RPMI8226 (cell line): ENCODE measurements around the gene NCK1.

Experiments used
- DNase-seq: peaks from one replicate; pipeline ENCODE4 v3.0.0-alpha.2; 2015

NCK1 gene

DNA sequence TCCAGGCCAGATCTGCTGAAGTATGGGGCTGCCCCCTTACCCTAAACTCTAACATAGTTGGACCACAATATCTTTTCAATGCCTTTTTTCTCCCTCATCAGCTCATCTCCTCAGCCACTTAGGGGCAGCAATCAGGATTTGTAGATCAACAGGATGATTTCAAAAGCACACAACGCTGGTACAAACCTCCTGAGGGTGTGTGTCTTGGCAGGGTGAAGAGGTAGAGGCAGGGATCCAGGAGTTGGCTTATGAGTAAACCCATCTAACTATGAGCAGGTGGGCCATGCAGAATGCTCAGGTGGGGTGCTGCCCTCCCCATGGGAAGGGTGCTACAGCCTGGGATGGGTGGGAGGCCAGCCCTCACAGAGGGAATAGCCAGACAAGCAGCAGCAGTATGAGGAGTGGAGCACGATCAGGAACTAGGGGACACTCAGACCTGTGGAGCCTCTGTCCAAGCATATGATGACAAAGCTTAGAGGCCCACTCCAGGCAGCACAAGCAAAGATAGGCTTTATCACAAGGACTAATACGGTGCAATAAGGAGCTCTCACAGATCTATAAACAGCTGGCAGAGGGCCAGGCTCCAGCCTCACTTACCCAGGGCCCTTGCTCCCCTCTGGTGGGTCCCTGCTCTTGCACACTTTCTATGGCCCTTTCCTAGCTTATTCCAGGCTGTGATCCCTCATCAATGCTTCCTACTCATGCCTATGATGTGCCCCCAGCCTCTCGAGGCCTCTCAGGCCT lies 127.9 kb downstream of the NCK1 start:
- no peak for DNase-seq

GRCh38 chr3:136990826-136991225 lies 128.8 kb downstream of the NCK1 start:
- DNase-seq: no peak

- DNase-seq: no peak
Observed at GRCh38 chr3:136992115-136992514, 130.1 kb downstream of the NCK1 start.

DNA sequence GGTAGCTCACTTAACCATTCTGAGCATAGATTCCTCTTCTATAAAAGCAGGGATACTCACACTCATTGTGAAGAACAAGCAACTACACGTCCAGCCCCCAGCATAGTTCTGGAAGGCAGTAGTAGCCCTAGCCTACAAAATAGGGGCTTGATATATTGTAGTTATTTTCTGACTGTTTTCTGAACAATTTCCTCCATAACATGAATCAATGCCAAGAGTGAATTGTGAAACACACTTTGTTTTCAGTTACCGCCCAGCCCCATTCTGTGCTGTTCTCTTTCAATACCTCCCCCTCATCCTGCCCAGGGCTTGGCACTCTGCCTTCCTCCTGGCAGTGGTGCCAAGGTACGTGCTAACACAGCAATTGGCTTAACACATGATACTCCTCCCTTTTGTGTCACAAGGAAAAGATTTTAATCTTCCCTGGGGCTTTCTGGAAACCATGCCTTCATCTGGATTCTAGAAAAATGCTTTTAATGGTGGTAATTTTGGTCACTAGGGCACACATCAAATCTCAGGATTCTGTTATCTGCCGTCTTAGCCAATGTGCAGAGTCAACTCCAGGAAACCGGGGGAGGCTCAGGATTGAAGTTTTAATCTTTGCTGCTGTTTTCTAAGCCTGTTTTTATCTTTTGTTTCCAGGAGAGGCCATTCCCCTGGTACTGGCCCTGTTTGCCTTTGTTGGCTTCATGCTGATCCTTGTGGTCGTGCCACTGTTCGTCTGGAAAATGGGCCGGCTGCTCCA lies 132.9 kb downstream of the NCK1 start:
- DNase-seq: peak; percentile 89

DNA sequence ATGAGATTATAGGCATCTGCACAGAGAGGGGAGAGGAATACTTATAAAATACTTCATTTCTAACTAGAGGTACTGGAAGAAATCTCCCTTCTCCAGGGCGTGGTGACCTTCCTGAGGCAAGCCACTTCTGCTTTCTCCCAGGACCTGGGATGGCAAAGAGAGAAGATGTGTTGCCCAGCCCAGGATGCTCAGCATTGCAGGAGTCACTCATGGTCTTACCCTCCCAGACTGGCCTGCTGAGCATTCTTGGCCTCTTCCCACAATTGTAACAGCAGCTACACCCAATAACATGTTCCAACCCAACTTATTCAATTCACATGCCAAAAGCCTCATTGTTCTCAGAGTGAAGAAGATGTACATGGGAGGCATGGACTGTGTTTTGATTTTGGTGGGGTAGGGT lies 133.6 kb downstream of the NCK1 start:
- DNase-seq: no peak
